OCI-LY1 (cell line): ENCODE data around the gene SPATA20.

Source experiments
- EZH2 ChIP-seq: fragments of 200-600 bp; sonication (generic), shearing (Covaris generic); IDR thresholded peaks from 2 replicates; pipeline ENCODE4 v1.8.0; 2017; ENCODE audit warnings: borderline replicate concordance, mixed run types, mild to moderate bottlenecking, antibody characterized with exemption, low read length, moderate library complexity, mixed read lengths
- TF ChIP-seq, protein P1 (sequence below): fragments of 200-600 bp; sonication (generic), shearing (Covaris generic); IDR thresholded peaks from 2 replicates; pipeline ENCODE4 v1.5.1; 2017; ENCODE audit warnings: mild to moderate bottlenecking, antibody characterized with exemption, low read length, moderate library complexity, mixed read lengths

- TF ChIP-seq, protein P1, sequence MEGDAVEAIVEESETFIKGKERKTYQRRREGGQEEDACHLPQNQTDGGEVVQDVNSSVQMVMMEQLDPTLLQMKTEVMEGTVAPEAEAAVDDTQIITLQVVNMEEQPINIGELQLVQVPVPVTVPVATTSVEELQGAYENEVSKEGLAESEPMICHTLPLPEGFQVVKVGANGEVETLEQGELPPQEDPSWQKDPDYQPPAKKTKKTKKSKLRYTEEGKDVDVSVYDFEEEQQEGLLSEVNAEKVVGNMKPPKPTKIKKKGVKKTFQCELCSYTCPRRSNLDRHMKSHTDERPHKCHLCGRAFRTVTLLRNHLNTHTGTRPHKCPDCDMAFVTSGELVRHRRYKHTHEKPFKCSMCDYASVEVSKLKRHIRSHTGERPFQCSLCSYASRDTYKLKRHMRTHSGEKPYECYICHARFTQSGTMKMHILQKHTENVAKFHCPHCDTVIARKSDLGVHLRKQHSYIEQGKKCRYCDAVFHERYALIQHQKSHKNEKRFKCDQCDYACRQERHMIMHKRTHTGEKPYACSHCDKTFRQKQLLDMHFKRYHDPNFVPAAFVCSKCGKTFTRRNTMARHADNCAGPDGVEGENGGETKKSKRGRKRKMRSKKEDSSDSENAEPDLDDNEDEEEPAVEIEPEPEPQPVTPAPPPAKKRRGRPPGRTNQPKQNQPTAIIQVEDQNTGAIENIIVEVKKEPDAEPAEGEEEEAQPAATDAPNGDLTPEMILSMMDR, result peak; percentile 29; the same call in 1 of the 2 replicates
- TF ChIP-seq EZH2, result no peak
Observed at GRCh38 chr17:50603340-50603739, 56.4 kb downstream of the SPATA20 start.
